Gastroesophageal sphincter (tissue), 3 donors: Measurements from ENCODE around the gene VTI1A.
"Not testable (repeated sequence)": the region's sequence is repeated elsewhere in the genome, so short reads cannot be mapped to it uniquely, and the experiment has no call there.

ENCODE experiments used
- CTCF ChIP-seq, 4 experiments: fragments of 200-600 bp in 2 of 4; fragments of 450-650 bp in 2 of 4; sonication (generic) in 1 of 4; IDR thresholded peaks; one replicate each; pipeline ENCODE4 v1.5.1; 2017 to 2019; ENCODE audit warnings: antibody characterized with exemption in 4 of 4, mild to moderate bottlenecking in 2 of 4, moderate library complexity in 2 of 4
- POLR2A ChIP-seq, 2 donors: fragments of 450-650 bp; IDR thresholded peaks; one replicate each; pipeline ENCODE4 v1.6.1; 2017; ENCODE audit warnings: antibody characterized with exemption in 2 of 2, mild to moderate bottlenecking in 2 of 2, moderate library complexity in 1 of 2

DNA sequence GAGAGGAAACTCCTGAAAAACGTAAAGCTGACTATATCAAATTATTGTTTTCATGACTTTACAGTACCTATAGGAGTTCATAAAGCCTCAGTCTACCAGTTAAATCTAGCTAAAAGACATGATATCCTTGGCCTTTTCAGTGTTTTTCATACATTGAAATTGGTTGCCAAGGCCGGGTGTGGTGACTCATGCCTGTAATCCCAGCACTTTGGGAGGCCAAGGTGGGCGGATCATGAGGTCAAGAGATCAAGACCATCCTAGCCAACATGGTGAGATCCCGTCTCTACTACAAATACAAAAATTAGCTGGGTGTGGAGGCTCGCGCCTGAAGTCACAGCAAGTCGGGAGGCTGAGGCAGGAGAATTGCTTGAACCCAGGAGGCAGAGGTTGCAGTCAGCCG, 53.0 kb downstream of the VTI1A start:
- not testable (repeated sequence) for TF ChIP-seq CTCF, POLR2A (IDR thresholded peaks at IDR 0.05)
